MM.1S (cell line): ENCODE data around the gene TRIM26.

Experiments used
- CTCF ChIP-seq: fragments of 300-600 bp; sonication (generic); IDR thresholded peaks from 2 replicates; pipeline ENCODE4 v1.5.1; 2016; ENCODE audit warnings: antibody characterized with exemption, low read length, mixed read lengths
- EZH2 ChIP-seq: fragments of 300-600 bp; sonication (generic); optimal IDR thresholded peaks from 2 replicates; pipeline ENCODE3; 2017; ENCODE audit warnings: low read depth, mild to moderate bottlenecking, antibody characterized with exemption, low read length, mixed read lengths
- EZH2phosphoT487 ChIP-seq: fragments of 300-600 bp; sonication (generic); IDR thresholded peaks from 2 replicates; pipeline ENCODE4 v1.6.1; 2018; ENCODE audit warnings: antibody characterized with exemption, low read length

- TF ChIP-seq CTCF: no peak
- no peak for TF ChIP-seq EZH2
- no peak for TF ChIP-seq EZH2phosphoT487
These were observed 28.7 kb downstream of the TRIM26 start for GRCh38 chr6:30184417-30185031.
